Left lung (tissue), 10 donors: ENCODE results near the gene ADH4. TPM values are rescaled to one million over a fixed set of nuclear protein-coding genes. Genes with fewer than 3 reads are reported as not detected.
"Not testable (repeated sequence)": the region's sequence is repeated elsewhere in the genome, so short reads cannot be mapped to it uniquely, and the experiment has no call there.

Source experiments
- ATAC-seq: fragments of 200-7000 bp; cut with Tn5 transposase; one replicate; pipeline ENCODE4 v1.9.1; 2020; ENCODE audit warnings: moderate library complexity
- DNase-seq, 4 donors: peaks; one replicate each; pipeline ENCODE4 v3.0.0-alpha.2; 2013 to 2020
- H3K27ac ChIP-seq, 2 donors: fragments of 200-600 bp; sonication (generic) in 1 of 2; one replicate each; pipeline versions ENCODE4 v1.5.0 to v1.8.0; 2020 to 2021
- H3K27me3 ChIP-seq, 2 donors: fragments of 200-600 bp; sonication (generic) in 1 of 2; one replicate each; pipeline versions ENCODE4 v1.5.0 to v1.8.0; 2020 to 2021
- H3K36me3 ChIP-seq, 2 donors: fragments of 200-600 bp; sonication (generic) in 1 of 2; one replicate each; pipeline versions ENCODE4 v1.5.0 to v1.8.0; 2020 to 2021
- H3K4me1 ChIP-seq, 2 donors: fragments of 200-600 bp; one replicate each; pipeline ENCODE4 v1.8.0; 2021
- H3K4me3 ChIP-seq, 2 donors: fragments of 200-600 bp; sonication (generic) in 1 of 2; one replicate each; pipeline versions ENCODE4 v1.5.0 to v1.8.0; 2020 to 2021; ENCODE audit warnings: mild to moderate bottlenecking in 1 of 2
- H3K9me3 ChIP-seq, 2 donors: fragments of 200-600 bp; sonication (generic) in 1 of 2; one replicate each; pipeline versions ENCODE4 v1.5.0 to v1.8.0; 2020 to 2021
- intact Hi-C, 2 donors: fragments of 100-400 bp; cut with DNase I; formaldehyde crosslinking; loops; one replicate each; pipeline versions ENCODE4 v1.11.2 to v1.14.2; 2022
- polyA plus RNA-seq, 6 donors: library from polyadenylated mRNA; unstranded; fragments of 120-200 nt; gene quantifications; one replicate each; pipeline ENCODE4 v1.2.1, GENCODE V29; 2013; ENCODE audit not compliant: insufficient read length in 6 of 6
- total RNA-seq, 2 donors: library from RNA; stranded (reverse); fragmentation: NEBNext Ultra II Directional; extraction: Animal tissue kit (Norgen Biotek cat#: 25700); gene quantifications; one replicate each; pipeline ENCODE4 v1.2.1, GENCODE V29; 2021
- TF ChIP-seq, protein P1 (sequence below), 2 donors: fragments of 200-600 bp; sonication (generic) in 1 of 2; IDR thresholded peaks; one replicate each; pipeline versions ENCODE4 v1.5.0 to v1.8.0; 2021; ENCODE audit warnings: antibody characterized with exemption in 2 of 2
- donor health status: DM: no; HTN: yes; CAD: no.
- donor health status: DM: no; HTN: no; CAD: no.

ADH4 gene
- total and polyA plus RNA-seq, 8 donors: 0.48 to 2.0 (median 1.5) TPM; not detected in 2

DNA sequence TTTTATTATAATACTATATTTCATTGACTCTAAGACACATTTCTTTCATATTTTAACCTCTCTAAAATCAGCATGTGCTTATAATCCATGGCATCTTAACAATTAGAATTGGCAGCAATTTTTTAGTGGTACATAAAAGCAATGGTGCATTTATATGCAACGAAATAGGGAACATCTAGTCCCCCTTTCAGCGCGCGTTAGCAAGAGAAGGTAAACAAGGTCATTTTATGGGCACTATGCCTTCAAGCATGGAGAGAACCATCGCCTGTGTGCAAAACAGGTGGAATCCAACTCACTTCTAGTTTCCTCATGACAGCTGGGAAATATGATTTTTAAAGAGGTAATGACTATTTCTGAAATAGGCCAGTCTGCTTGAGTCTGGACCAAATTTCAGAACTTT, 61.9 kb downstream of the ADH4 start:
- Histone ChIP-seq H3K27ac (no peak overlapping the region), H3K36me3 (peaks cover 0 to 82% of the 10 kb centered on the region in 2 donors), H3K4me3 (no peak overlapping the region), H3K4me1 (peaks cover 0 to 21% of the 10 kb centered on the region in 2 donors), H3K27me3 (no peaks in the 10 kb centered on the region), H3K9me3 (no peaks in the 10 kb centered on the region)
- intact Hi-C loops: no loop called here
- TF ChIP-seq, protein P1, sequence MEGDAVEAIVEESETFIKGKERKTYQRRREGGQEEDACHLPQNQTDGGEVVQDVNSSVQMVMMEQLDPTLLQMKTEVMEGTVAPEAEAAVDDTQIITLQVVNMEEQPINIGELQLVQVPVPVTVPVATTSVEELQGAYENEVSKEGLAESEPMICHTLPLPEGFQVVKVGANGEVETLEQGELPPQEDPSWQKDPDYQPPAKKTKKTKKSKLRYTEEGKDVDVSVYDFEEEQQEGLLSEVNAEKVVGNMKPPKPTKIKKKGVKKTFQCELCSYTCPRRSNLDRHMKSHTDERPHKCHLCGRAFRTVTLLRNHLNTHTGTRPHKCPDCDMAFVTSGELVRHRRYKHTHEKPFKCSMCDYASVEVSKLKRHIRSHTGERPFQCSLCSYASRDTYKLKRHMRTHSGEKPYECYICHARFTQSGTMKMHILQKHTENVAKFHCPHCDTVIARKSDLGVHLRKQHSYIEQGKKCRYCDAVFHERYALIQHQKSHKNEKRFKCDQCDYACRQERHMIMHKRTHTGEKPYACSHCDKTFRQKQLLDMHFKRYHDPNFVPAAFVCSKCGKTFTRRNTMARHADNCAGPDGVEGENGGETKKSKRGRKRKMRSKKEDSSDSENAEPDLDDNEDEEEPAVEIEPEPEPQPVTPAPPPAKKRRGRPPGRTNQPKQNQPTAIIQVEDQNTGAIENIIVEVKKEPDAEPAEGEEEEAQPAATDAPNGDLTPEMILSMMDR (IDR thresholded peaks at IDR 0.05): no peak
- ATAC-seq: no peak
- DNase-seq: no peak

DNA sequence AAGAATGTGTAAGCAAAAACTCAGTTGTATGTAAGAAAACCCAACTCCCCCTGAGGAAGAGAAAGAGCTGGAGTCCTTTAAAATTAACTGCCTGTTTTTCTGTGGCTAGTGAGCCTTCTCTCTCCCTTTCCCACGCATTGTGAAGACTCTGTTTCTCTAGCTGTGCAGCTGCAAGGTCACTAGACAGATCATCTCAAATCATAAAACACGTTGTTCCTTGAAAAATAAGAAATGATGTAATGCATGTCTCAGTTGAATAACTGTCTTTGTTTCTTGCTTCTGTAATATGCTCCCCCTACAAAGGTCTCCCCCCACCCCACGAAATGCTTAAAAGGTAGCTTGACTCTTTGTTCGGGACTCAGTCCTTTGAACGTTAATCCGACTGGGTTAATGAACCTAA, 63.2 kb downstream of the ADH4 start:
- H3K4me3 ChIP-seq, H3K27ac ChIP-seq, ATAC-seq, DNase-seq, H3K27me3 ChIP-seq, intact Hi-C loops, H3K9me3 ChIP-seq: not testable (repeated sequence)
- peaks cover 0 to 12% of the 10 kb centered on the region in 2 donors for H3K4me1 ChIP-seq
- peaks cover 3 to 95% of the 10 kb centered on the region in 2 donors for H3K36me3 ChIP-seq

DNA sequence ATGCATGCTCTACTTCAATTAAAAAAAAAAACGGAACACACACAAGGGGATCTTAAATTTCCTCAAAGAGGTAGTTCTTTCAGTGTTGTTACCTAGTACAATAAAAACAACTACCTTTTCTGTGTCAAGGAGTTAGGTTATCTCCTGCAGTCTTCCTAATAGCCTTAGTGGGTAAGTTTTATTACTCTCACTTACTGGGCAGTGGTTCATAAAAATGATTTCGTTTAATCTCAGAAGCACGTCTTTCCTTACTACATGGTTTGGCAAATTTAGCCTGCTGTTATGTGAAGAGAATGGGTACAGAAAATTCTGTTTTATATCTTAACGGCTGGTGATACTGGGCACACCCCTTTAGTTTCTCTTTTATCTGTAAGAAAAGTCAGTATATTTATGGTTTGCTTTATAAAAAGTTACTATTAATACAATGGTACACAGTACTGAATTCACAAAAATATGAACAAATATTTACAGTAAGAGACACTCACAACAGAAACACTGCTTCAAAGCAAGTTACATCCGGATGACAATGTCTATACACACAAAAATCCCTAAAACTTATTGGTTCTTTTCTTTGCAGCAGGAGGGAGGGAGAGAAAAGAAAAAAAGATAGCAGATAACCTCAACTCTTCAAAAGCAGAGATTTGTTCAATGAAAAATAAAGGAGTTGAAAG, 64.3 kb downstream of the ADH4 start:
- H3K9me3 ChIP-seq: no peaks in the 10 kb centered on the region
- ATAC-seq: no peak
- intact Hi-C loops: no loop called here
- TF ChIP-seq, protein P1 (IDR thresholded peaks at IDR 0.05): no peak
- no peak overlapping the region for H3K27ac ChIP-seq
- H3K4me1 ChIP-seq: peaks cover 0 to 9% of the 10 kb centered on the region in 2 donors
- no peak for DNase-seq
- H3K27me3 ChIP-seq: no peaks in the 10 kb centered on the region
- no peak overlapping the region for H3K4me3 ChIP-seq
- peaks cover 5 to 100% of the 10 kb centered on the region in 2 donors for H3K36me3 ChIP-seq

DNA sequence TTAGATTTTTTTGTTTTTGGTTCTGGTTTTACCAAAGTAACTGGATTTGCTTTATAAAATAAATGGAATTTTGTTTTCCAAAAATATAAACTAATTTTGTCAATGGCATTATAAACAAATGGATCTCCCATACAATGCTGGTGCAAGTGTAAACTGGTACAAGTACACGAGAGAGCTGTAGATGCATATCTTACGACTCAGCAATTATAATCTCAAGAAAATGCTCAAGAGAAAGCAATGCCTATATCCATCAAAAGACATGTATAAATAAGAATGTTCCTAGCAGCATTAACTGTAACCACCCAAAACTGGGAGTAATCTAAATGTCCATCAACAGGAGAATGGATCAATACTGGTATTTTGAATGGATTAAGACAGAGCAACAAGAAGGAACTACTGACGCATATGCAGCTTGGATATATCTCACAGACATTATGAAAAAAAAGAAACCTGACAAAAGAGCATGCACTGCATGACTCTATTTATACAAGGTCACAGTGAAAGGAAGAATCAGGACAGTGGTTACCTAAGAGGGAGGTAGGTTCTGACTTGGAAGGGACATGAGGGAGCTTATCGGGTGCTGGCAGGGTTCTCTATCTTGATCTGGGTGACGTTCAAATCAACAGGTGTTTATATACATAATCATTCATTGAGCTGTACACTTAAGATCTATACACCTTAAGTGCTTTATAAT, 65.0 kb downstream of the ADH4 start:
- Histone ChIP-seq H3K4me1 (peaks cover 0 to 9% of the 10 kb centered on the region in 2 donors), H3K9me3 (no peaks in the 10 kb centered on the region)

DNA sequence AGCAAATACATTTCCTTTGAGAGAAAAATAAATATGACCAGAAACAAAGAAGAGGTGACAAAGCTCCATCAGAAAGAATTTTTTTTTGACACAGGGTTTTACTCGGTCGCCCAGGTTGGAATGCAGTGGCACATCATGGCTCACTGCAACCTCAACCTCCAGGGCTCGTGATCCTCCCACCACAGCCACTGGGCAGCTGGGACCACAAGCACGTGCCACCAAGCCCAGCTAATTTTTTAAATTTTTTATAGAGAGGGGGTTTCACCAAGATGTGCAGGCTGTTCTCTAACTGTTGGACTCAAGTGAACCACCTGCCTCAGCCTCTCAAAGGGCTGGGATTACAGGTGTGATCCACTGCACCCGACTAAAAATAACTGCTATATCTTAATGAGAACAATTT, 65.8 kb downstream of the ADH4 start:
- H3K36me3 ChIP-seq: peaks cover 5 to 100% of the 10 kb centered on the region in 2 donors
- H3K27me3 ChIP-seq: no peaks in the 10 kb centered on the region
- DNase-seq (no peak), ATAC-seq (no peak)
- peaks cover 0 to 9% of the 10 kb centered on the region in 2 donors for H3K4me1 ChIP-seq
- H3K27ac ChIP-seq: no peak overlapping the region
- H3K4me3 ChIP-seq: no peak overlapping the region
- intact Hi-C loops: no loop called here
- TF ChIP-seq, protein P1 (IDR thresholded peaks at IDR 0.05): no peak
- no peaks in the 10 kb centered on the region for H3K9me3 ChIP-seq

More for the DNA sequence above, 65.0 kb downstream of the ADH4 start:
- H3K27ac ChIP-seq: no peak overlapping the region
- peaks cover 5 to 100% of the 10 kb centered on the region in 2 donors for H3K36me3 ChIP-seq
- ATAC-seq (no peak), DNase-seq (no peak)
- no peak overlapping the region for H3K4me3 ChIP-seq
- intact Hi-C loops: no loop called here
- TF ChIP-seq, protein P1 (IDR thresholded peaks at IDR 0.05): no peak
- H3K27me3 ChIP-seq: no peaks in the 10 kb centered on the region
